Adrenal gland (tissue), 5 donors: ENCODE data around the gene ZNF783.

Source experiments
- POLR2A ChIP-seq, 2 donors: fragments of 450-650 bp; IDR thresholded peaks; one replicate each; pipeline ENCODE4 v1.6.1; 2017; ENCODE audit warnings: antibody characterized with exemption in 2 of 2, mild to moderate bottlenecking in 2 of 2, moderate library complexity in 1 of 2
- TF ChIP-seq, protein P1 (sequence below), 6 experiments: fragments of 450-650 bp in 4 of 6; fragments of 200-600 bp in 2 of 6; sonication (generic) in 1 of 6; IDR thresholded peaks; 1 replicate in 5 of 6; 2 replicates in 1 of 6; pipeline versions ENCODE4 v1.5.1 to v1.8.0; 2016 to 2021; ENCODE audit warnings: antibody characterized with exemption in 6 of 6, mild to moderate bottlenecking in 2 of 6, moderate library complexity in 1 of 6
- donor health status: DM: no; HTN: no; CAD: no.

DNA sequence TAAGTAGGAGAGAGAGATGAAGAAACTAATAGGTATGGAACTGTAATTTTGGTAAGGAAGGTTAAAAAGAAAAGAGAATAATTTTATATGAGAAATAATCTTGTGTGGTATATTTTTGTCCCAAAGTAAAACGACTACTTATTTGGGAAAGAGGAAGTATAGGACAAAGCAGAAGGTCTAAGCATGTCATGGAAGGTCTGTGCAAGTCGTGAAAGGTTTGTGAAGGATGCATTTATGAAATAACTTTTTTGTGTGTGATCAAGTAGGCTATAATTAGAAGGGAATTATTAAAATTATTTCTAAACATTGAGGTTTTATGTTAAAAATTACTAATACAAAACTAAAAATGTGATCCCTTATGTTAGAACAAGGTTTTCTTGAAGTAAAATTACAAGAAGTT lies 63.3 kb downstream of the ZNF783 start:
- TF ChIP-seq, protein P1, sequence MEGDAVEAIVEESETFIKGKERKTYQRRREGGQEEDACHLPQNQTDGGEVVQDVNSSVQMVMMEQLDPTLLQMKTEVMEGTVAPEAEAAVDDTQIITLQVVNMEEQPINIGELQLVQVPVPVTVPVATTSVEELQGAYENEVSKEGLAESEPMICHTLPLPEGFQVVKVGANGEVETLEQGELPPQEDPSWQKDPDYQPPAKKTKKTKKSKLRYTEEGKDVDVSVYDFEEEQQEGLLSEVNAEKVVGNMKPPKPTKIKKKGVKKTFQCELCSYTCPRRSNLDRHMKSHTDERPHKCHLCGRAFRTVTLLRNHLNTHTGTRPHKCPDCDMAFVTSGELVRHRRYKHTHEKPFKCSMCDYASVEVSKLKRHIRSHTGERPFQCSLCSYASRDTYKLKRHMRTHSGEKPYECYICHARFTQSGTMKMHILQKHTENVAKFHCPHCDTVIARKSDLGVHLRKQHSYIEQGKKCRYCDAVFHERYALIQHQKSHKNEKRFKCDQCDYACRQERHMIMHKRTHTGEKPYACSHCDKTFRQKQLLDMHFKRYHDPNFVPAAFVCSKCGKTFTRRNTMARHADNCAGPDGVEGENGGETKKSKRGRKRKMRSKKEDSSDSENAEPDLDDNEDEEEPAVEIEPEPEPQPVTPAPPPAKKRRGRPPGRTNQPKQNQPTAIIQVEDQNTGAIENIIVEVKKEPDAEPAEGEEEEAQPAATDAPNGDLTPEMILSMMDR (IDR thresholded peaks at IDR 0.05), result no peak
- no peak for TF ChIP-seq POLR2A (IDR thresholded peaks at IDR 0.05)
